Measurements from ENCODE around the gene TAS1R2. TPM values are rescaled to one million over a fixed set of nuclear protein-coding genes. Genes with fewer than 3 reads are reported as not detected.

The TAS1R2 gene
- total RNA-seq, 1 experiment from 2014 or later: not detected

DNA sequence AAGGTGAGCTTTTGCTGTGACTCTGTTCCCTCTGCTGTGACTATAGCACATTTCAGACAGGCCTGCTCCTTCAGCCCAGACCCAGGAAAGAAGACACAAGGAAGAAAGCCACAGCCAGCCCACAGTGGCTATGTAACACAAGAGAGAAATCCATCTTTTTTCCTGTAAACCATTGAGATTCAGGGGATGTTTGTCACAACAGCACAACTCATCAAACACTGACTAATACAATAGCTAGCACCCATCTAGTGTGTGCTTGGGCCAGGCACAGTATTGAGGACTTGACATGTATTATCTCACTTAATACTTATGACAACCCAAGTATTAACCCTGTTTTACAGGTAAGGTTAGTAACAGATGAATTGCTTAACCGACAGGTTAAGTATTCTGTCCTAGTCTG, 29.8 kb downstream of the TAS1R2 start:
- no peak overlapping the region for H4K5ac ChIP-seq (ENCODE audit: insufficient read length, low read depth, low read length)
- H3K23ac ChIP-seq (ENCODE audit: insufficient read length, low read depth, low read length): no peak overlapping the region
- no peak overlapping the region for H2BK5ac ChIP-seq (ENCODE audit: insufficient read length, low read length)
- H3K27me3 ChIP-seq (ENCODE audit: insufficient read depth, low read length): no peaks in the 10 kb centered on the region; the same call in 1 of the 2 replicates
- no peak overlapping the region for H3K27ac ChIP-seq (ENCODE audit: insufficient read length, low read depth, low read length)
- no peaks in the 10 kb centered on the region for H3K23me2 ChIP-seq (ENCODE audit: insufficient read length, low read depth, low read length, poor library complexity, severe bottlenecking)
- peaks cover 1 to 7% (median 4%) of the 10 kb centered on the region in 3 experiments; a peak in 3 of 7 replicates for H3K36me3 Mint-ChIP-seq (ENCODE audit: insufficient read depth in 1 of 3, low read depth in 3 of 3)
- H3K79me1 ChIP-seq (ENCODE audit: insufficient read depth, low read depth, low read length, poor library complexity, severe bottlenecking): no peaks in the 10 kb centered on the region
- TF ChIP-seq, protein P1, sequence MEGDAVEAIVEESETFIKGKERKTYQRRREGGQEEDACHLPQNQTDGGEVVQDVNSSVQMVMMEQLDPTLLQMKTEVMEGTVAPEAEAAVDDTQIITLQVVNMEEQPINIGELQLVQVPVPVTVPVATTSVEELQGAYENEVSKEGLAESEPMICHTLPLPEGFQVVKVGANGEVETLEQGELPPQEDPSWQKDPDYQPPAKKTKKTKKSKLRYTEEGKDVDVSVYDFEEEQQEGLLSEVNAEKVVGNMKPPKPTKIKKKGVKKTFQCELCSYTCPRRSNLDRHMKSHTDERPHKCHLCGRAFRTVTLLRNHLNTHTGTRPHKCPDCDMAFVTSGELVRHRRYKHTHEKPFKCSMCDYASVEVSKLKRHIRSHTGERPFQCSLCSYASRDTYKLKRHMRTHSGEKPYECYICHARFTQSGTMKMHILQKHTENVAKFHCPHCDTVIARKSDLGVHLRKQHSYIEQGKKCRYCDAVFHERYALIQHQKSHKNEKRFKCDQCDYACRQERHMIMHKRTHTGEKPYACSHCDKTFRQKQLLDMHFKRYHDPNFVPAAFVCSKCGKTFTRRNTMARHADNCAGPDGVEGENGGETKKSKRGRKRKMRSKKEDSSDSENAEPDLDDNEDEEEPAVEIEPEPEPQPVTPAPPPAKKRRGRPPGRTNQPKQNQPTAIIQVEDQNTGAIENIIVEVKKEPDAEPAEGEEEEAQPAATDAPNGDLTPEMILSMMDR (conservative IDR thresholded peaks at IDR 0.05): no peak
- H3K18ac ChIP-seq (ENCODE audit: insufficient read length, low read depth, low read length): no peak overlapping the region
- H3K79me2 ChIP-seq (ENCODE audit: insufficient read depth, low read length): no peaks in the 10 kb centered on the region
- no peak for DNase-seq
- no peak overlapping the region for H4K91ac ChIP-seq (ENCODE audit: insufficient read length, low read depth, low read length)
- no peaks in the 10 kb centered on the region for H3K4me1 ChIP-seq (ENCODE audit: insufficient read depth, low read length)
- H3K4me3 Mint-ChIP-seq: no peak overlapping the region
- no CpG with 5 or more reads among the region's 1 CpG for WGBS (ENCODE audit: extremely low coverage, insufficient read length, low lambda C conversion rate)
- no peak overlapping the region for H2AFZ ChIP-seq (ENCODE audit: low read length)
- peaks cover 44% of the 10 kb centered on the region for H3K27me3 Mint-ChIP-seq (ENCODE audit: low read depth)
- H3K27ac Mint-ChIP-seq: no peak overlapping the region
- no peak overlapping the region for H4K8ac ChIP-seq (replicated peaks; ENCODE audit: insufficient read length, low read depth, low read length)
- H3K14ac ChIP-seq (ENCODE audit: insufficient read depth, low read length): no peak overlapping the region
- H3K9ac ChIP-seq (ENCODE audit: extremely low read depth, insufficient read length, low read length): no peak overlapping the region
- H2AK5ac ChIP-seq (ENCODE audit: insufficient read length, low read length): no peak overlapping the region
- H4K20me1 ChIP-seq (ENCODE audit: control insufficient read depth, insufficient read depth, insufficient read length): no peaks in the 10 kb centered on the region
- no peaks in the 10 kb centered on the region for H3K4me1 Mint-ChIP-seq
- H3K4ac ChIP-seq (ENCODE audit: low read depth, low read length): no peak overlapping the region
- no peak overlapping the region for H2BK20ac ChIP-seq (ENCODE audit: low read depth, low read length, poor library complexity, severe bottlenecking)
- no peak overlapping the region for H3T11ph ChIP-seq (ENCODE audit: low read length)
- no peak overlapping the region for H2BK120ac ChIP-seq (ENCODE audit: low read depth, low read length, poor library complexity, severe bottlenecking)
- H3K4me2 ChIP-seq (ENCODE audit: insufficient read depth, insufficient read length, low read length): no peak overlapping the region
- H3K56ac ChIP-seq (ENCODE audit: insufficient read length, low read depth, low read length): no peak overlapping the region
- H3K9me3 Mint-ChIP-seq: peaks cover 19 to 32% of the 10 kb centered on the region in 2 experiments
- no peaks in the 10 kb centered on the region for H3K9me3 ChIP-seq (ENCODE audit: control insufficient read depth, low read depth, low read length)
- no peak overlapping the region for H2BK15ac ChIP-seq (ENCODE audit: low read depth, low read length)
- no peak overlapping the region for H2BK12ac ChIP-seq (ENCODE audit: insufficient read length, low read depth, low read length)

Measured in H9 (cell line).